Measurements from ENCODE around the gene TARBP1.
"Not testable (repeated sequence)": the region's sequence is repeated elsewhere in the genome, so short reads cannot be mapped to it uniquely, and the experiment has no call there.

Gene TARBP1, protein sequence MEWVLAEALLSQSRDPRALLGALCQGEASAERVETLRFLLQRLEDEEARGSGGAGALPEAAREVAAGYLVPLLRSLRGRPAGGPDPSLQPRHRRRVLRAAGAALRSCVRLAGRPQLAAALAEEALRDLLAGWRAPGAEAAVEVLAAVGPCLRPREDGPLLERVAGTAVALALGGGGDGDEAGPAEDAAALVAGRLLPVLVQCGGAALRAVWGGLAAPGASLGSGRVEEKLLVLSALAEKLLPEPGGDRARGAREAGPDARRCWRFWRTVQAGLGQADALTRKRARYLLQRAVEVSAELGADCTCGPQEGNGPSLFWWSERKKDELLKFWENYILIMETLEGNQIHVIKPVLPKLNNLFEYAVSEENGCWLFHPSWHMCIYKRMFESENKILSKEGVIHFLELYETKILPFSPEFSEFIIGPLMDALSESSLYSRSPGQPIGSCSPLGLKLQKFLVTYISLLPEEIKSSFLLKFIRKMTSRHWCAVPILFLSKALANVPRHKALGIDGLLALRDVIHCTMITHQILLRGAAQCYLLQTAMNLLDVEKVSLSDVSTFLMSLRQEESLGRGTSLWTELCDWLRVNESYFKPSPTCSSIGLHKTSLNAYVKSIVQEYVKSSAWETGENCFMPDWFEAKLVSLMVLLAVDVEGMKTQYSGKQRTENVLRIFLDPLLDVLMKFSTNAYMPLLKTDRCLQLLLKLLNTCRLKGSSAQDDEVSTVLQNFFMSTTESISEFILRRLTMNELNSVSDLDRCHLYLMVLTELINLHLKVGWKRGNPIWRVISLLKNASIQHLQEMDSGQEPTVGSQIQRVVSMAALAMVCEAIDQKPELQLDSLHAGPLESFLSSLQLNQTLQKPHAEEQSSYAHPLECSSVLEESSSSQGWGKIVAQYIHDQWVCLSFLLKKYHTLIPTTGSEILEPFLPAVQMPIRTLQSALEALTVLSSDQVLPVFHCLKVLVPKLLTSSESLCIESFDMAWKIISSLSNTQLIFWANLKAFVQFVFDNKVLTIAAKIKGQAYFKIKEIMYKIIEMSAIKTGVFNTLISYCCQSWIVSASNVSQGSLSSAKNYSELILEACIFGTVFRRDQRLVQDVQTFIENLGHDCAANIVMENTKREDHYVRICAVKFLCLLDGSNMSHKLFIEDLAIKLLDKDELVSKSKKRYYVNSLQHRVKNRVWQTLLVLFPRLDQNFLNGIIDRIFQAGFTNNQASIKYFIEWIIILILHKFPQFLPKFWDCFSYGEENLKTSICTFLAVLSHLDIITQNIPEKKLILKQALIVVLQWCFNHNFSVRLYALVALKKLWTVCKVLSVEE (N-terminal part only)

DNA sequence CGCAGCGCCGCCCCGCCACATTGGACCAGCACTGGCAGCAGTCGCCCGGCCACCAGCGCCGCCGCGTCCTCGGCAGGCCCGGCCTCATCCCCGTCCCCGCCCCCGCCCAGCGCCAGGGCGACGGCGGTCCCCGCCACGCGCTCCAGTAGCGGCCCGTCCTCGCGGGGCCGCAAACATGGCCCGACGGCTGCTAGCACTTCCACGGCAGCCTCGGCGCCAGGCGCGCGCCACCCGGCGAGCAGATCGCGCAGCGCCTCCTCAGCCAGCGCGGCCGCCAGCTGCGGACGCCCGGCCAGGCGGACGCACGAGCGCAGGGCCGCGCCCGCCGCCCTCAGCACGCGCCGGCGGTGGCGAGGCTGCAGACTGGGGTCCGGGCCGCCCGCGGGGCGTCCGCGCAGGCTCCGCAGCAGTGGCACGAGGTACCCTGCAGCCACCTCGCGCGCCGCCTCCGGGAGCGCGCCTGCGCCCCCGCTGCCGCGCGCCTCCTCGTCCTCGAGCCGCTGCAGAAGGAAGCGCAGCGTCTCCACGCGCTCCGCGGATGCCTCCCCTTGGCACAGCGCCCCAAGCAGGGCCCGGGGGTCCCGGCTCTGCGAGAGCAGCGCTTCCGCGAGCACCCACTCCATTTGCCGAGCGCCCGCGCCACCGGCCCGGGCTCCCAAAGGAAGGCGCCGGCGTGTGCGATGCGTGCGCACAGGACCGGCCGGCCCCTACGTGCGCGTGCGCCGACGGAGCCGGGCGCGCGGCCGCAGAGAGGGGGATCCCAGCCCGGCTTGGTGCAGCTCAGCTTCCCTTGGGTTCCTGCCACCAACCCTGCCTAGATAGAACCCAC is at the start of gene TARBP1:
TARBP1 (minus strand) TSS at position 699 of the 829 bp plus-strand sequence; CDS start at position 623, 76 bp downstream.
- DNase-seq = peak; percentile 8 to 82

DNA sequence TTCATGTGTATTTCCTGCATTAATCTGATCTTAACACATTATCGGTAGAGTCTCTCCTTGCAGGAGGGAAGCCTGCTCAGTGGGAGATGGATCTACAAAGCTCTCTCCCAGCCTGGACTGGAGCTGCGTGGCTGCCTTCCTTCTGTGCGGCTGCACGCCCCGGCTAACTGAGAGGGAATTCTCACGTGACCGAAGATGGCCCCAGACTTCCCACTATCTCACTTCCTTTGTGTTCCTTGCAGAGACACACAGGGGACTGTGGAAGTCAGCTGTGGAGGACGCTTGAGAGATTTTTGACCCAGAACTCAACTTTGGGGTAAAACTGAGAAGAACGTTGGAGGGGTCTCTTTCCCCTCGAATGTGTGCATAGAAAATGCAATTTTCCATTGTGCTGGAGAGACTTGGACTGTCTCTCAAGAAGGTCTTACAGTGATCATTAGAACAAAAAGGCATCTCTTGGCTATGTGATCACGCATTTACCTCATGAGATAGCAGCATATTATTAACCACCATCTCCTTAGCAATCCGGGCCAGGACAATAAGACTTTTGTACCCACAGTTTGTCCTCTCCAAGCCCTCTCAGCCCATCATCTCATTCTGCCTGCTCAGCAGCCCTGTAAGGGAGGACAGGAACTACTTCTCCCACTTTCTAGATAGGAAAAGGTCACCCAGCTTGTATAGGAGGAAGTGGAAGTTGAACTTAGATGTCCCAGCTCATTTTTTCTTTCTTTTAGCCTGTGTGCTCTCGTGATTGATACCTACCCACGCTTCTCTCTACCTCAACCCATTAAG is 49.3 kb upstream of the TARBP1 start:
- no peak for DNase-seq

- no peak for DNase-seq
Observed at GRCh38 chr1:234527346-234527745, 48.4 kb upstream of the TARBP1 start.

GRCh38 chr1:234526922-234527321 is 47.9 kb upstream of the TARBP1 start:
- DNase-seq = no peak

DNA sequence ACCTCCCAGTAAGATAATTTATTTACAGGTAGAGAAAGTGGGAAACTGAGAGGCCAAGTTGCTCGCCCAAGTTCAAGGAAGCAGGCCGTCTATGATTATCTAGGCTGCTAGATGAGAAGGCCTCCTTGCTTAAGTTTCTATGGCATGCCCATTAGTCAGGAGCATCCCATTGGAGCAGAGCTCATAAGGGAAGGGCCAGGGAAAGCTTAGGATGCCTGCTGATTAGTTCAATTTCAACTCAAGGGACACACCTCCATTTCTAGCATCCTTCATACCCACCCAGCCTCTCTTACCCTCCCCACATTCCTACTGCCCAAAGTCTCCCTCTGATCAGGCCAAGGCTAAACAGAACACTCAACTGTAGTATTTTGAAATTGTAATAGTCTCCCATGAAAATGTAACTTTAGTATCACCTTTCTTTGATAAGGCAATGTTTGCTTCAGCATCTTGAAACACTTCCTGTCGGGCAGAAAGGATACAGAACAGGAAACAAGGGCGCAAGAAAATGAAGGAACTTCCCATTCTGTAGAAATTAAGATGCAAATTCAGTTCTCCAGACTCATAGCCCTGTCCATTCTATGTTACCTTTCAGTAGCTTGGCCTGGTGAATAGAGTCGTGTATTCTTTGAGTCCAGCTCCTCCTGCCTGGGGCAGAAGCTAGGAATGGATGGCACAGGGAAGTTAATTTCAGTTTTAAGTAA is 46.3 kb upstream of the TARBP1 start:
- DNase-seq = no peak

DNA sequence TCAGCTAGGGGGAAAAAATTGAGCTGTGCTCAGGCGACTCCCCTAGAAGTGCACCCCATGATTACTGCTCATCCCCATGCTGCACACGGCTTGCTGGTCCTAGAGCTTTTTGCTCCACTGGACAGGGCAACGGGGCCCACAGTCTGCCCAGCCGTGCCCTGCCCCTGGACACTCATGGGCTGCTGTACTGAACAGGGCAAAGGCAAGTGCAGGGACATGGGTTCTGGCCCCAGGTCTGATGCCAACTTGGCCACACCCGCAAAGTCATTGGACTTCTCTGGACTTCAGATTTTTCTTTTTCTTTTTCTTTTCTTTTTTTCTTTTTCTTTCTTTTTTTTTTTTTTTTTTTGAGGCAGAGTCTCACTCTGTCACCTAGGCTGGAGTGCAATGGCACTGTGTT is 42.9 kb upstream of the TARBP1 start:
- no peak for DNase-seq

DNA sequence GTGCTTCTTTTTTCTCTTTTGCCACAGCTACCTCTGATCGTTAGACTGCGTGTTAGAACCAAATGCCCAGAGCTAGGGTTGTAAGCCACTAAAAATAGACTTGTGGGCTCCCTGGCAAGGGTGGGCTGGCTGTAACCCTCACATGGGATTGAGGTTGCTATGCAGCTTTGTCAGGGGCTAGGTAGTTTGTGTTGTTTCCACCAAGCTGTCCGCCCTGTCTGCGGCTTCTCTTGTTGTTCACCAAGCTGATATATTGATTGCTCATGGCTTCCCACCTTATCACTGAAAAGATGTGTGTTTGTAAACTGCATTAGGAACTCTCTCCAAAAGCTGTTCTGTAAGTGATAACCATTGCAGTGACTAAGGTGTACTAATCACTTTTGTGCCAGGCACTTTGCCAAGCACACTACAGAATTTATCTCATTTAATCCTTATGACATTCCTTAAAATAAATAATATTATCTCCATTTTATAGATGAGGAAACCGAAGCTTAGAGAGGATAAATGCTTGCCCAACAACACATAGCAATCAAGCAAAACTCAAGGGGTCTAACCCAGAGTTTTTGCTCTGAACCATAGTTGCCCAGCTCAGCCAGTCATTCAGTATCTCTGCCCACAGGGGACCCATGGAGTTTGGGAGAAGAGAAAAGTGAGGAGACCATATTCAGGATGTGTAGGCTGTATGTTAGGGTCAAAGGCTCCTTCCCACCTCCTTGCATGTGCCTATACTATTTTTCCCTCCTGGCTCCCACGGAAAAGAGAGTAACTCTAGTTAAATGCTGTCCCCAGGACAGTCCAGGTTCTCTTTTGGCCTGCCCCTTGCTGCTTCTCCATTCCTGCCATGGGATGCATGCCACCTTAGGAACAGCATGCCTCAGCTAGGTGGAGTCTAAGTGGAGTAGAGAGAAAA is 42.2 kb upstream of the TARBP1 start:
- no peak for DNase-seq

GRCh38 chr1:234519506-234519905 is 40.5 kb upstream of the TARBP1 start:
- DNase-seq = peak in 1 of 2 experiments; percentile 7

- no peak for DNase-seq
Observed at GRCh38 chr1:234518876-234519275, 39.9 kb upstream of the TARBP1 start.

GRCh38 chr1:234518086-234518485 is 39.1 kb upstream of the TARBP1 start:
- not testable (repeated sequence) for DNase-seq

GRCh38 chr1:234517110-234517802 is 38.3 kb upstream of the TARBP1 start:
- no peak for DNase-seq

GRCh38 chr1:234515821-234516241 is 36.9 kb upstream of the TARBP1 start:
- no peak for DNase-seq

- no peak for DNase-seq
Observed at GRCh38 chr1:234515411-234515810, 36.4 kb upstream of the TARBP1 start.

DNA sequence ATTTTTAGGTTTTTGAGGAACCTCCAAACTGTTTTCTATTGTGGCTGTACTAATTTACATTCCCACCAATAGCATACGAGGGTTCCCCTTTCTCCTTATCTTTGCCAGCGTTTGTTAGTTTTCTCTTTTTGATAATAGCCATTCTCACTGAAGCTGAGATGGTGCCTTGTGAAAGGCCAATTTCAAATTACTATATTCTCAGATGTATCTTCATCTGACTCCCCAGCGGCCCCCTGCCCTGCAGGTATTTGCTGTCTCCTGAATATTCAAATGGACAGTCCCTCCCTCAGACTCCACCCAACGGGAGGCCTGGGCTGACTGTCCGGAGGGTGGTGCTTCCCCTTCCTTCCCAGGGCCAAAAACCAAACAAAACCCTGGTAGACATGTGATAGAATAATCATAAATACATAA is 33.5 kb upstream of the TARBP1 start:
- peak in 1 of 2 experiments; percentile 50 for DNase-seq

GRCh38 chr1:234509457-234510328 is 30.7 kb upstream of the TARBP1 start:
- no peak for DNase-seq

DNA sequence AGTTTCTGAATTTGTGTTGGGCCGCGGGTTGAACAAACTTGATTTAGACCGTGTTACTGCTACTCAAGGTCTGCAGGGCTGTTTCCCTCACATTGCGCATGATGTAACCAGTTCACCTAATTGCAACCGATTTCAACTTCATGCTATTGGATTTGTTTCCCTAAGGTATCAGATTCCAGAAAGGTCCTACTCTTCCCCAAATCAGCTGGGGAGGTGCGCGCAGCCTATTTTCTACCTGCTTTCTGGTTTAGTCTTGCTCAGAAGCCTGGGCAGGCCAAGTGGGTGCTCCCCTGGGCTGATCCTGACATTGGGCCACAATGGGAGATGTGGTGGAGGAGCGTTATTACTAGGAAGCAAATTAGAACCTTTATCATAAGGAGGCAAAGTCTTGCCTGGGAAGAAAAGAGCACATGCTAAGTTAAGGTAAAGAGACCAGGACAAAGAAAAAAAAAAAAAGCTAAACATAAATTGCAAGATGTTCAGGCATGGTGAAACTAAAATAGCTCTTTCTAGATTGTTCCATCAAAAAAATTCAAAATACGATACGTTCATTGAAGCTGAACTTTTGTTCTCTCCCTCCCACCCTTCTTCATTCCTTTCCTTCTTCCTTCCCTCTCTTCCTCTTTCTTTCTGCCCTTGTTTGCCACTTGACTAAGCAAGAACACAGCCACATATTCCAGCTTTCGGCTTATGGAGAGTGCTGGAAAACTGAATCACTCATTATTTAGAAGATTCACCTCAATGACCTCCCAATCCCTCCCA is 28.8 kb upstream of the TARBP1 start:
- DNase-seq = no peak

DNA sequence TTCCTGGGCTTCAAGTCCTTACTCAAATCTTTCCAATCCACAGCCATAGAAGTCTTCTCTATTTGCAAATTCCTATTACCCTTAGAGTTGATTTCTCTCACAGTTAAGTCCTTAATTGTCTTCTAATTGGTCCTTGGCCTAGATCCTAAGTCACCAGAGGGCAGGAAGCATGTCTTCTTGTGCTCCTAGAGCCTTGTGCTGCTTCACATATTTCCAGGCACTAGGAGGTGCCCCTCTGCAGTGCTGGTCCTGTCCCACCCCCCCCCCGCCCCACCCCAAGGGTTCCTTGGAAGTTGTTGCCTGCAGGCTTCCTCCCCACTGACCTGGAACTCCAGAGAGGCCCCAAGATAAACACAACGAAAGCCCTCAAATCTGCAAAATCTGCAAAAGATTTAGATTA is 28.1 kb upstream of the TARBP1 start:
- DNase-seq = no peak

Data from NCI-H526 (cell line).